Measurements from ENCODE around the gene ZHX3. TPM values are rescaled to one million over a fixed set of nuclear protein-coding genes. Genes with fewer than 3 reads are reported as not detected.

Gene ZHX3
- total RNA-seq, 2 donors from 2014 or later: 19.9 to 25.6 TPM

GRCh38 chr20:41182296-41183212, 135.0 kb downstream of the ZHX3 start:
- intact Hi-C loops (cut with DNase I): no loop called here
- H3K27ac ChIP-seq: no peak overlapping the region
- H3K27me3 ChIP-seq: no peaks in the 10 kb centered on the region
- no peaks in the 10 kb centered on the region for H3K4me1 ChIP-seq
- no peaks in the 10 kb centered on the region for H3K36me3 ChIP-seq
- no peak overlapping the region for H3K4me3 ChIP-seq
- no peaks in the 10 kb centered on the region for H3K9me3 ChIP-seq
- no peak for TF ChIP-seq CTCF (IDR thresholded peaks at IDR 0.05)
- H3K9ac ChIP-seq (ENCODE audit: low read depth in 2 of 2, low read length in 2 of 2): no peak overlapping the region
- DNase-seq: no peak

GRCh38 chr20:41181567-41181966, 136.0 kb downstream of the ZHX3 start:
- Histone ChIP-seq H3K4me1 (no peaks in the 10 kb centered on the region), H3K9me3 (no peaks in the 10 kb centered on the region), H3K4me3 (no peak overlapping the region), H3K27me3 (no peaks in the 10 kb centered on the region), H3K36me3 (peaks cover 2% of the 10 kb centered on the region), H3K27ac (no peak overlapping the region), H3K9ac (ENCODE audit: low read depth in 2 of 2, low read length in 2 of 2) (no peak overlapping the region)
- no peak for TF ChIP-seq CTCF (IDR thresholded peaks at IDR 0.05)
- DNase-seq: no peak
- intact Hi-C loops (cut with DNase I): no loop called here

GRCh38 chr20:41180599-41181333, 136.8 kb downstream of the ZHX3 start:
- H3K27ac ChIP-seq: no peak overlapping the region
- H3K36me3 ChIP-seq: peaks cover 5% of the 10 kb centered on the region
- DNase-seq: no peak
- no peak for TF ChIP-seq CTCF (IDR thresholded peaks at IDR 0.05)
- H3K9me3 ChIP-seq: no peaks in the 10 kb centered on the region
- no peak overlapping the region for H3K9ac ChIP-seq (ENCODE audit: low read depth in 2 of 2, low read length in 2 of 2)
- H3K4me3 ChIP-seq: no peak overlapping the region
- intact Hi-C loops (cut with DNase I): no loop called here
- H3K27me3 ChIP-seq: no peaks in the 10 kb centered on the region
- H3K4me1 ChIP-seq: no peaks in the 10 kb centered on the region

- Histone ChIP-seq H3K27ac (no peak overlapping the region), H3K4me1 (no peaks in the 10 kb centered on the region), H3K9ac (ENCODE audit: low read depth in 2 of 2, low read length in 2 of 2) (no peak overlapping the region), H3K27me3 (no peaks in the 10 kb centered on the region), H3K9me3 (no peaks in the 10 kb centered on the region), H3K4me3 (no peak overlapping the region), H3K36me3 (peaks cover 5% of the 10 kb centered on the region)
- DNase-seq: no peak
- intact Hi-C loops (cut with DNase I): no loop called here
- no peak for TF ChIP-seq CTCF (IDR thresholded peaks at IDR 0.05)
Measured at GRCh38 chr20:41179961-41180360, 137.6 kb downstream of the ZHX3 start.

GRCh38 chr20:41178904-41179432, 138.6 kb downstream of the ZHX3 start:
- H3K4me1 ChIP-seq: no peaks in the 10 kb centered on the region
- H3K9ac ChIP-seq (ENCODE audit: low read depth in 2 of 2, low read length in 2 of 2): no peak overlapping the region
- H3K27ac ChIP-seq: no peak overlapping the region
- no peak for TF ChIP-seq CTCF (IDR thresholded peaks at IDR 0.05)
- intact Hi-C loops (cut with DNase I): no loop called here
- DNase-seq: no peak
- no peaks in the 10 kb centered on the region for H3K9me3 ChIP-seq
- peaks cover 5% of the 10 kb centered on the region for H3K36me3 ChIP-seq
- no peaks in the 10 kb centered on the region for H3K27me3 ChIP-seq
- no peak overlapping the region for H3K4me3 ChIP-seq

Measured in colonic mucosa (tissue), 4 donors.